NCI-H146 (cell line): Measurements from ENCODE around the gene HNRNPR.
"Not testable (repeated sequence)": the region's sequence is repeated elsewhere in the genome, so short reads cannot be mapped to it uniquely, and the experiment has no call there.

Experiments
- DNase-seq: peaks from one replicate; lab custom pipeline; 2025; lab: John Stamatoyannopoulos, UW

The HNRNPR gene

DNA sequence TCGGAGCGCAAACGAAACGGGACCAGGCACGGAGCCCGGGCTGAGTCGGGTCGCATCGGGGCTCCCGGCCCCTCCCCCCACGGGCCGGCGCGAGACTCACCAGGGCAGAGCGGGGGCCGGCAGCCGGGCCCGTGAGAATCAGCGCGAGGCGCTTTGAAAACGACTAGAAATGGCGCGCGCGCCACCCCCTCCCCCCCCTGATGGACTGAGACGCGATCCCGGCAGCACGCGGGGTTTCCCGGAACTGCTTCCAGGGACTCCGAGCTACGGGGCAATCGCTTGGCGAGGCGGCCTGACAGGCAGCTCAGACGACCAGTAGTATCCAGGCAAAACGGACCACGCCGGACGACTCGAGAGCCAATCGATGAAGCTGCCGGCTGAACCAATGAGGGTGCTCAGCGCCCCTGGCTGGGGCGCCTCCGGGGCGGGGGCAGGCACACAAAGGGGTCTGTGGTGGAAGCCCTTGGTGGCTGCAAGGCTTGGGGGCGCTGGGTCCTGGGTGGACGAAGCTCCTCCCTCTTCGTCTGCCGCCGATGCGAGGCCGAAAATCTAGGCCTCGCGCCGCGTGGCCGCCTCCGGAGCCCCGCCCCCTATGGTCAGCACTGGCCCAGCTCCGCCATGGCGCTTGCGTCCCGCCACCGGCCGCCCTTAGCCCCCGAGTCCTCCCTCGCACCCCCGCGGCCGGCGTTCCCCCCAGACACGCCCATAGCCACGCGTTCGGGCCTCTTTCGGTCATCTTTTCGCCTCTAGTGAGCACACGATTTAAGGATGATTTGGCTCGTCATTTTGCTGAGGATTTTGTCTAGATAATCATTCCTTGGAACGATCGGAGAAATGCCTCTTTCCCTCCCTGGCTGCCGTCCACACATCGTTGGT, at the start of gene HNRNPR:
HNRNPR (minus strand) TSS at position 174 of the 876 bp plus-strand sequence. CDS start 3,276 bp downstream, outside the sequence.
- DNase-seq, result peak; percentile 99

DNA sequence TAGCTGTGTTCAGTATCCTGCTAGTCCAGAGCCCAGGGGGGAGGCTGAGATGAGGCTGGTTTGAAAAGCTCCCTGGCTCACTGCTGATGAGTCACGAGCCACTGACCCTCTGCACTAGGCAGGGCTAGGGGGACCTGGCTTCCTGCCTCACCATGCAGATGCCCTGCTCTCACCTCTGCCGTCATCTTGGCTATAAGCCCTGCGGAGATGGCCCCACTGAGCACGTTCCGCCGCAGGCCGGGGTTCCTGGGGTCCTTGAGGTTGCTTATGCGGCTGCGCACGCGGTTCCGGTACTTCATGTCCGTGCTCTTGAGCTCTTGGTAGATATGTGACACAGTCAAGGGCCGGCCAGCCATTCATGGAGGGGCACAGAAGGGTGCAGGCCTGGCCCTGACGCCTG, 49.6 kb upstream of the HNRNPR start:
- no peak for DNase-seq

DNA sequence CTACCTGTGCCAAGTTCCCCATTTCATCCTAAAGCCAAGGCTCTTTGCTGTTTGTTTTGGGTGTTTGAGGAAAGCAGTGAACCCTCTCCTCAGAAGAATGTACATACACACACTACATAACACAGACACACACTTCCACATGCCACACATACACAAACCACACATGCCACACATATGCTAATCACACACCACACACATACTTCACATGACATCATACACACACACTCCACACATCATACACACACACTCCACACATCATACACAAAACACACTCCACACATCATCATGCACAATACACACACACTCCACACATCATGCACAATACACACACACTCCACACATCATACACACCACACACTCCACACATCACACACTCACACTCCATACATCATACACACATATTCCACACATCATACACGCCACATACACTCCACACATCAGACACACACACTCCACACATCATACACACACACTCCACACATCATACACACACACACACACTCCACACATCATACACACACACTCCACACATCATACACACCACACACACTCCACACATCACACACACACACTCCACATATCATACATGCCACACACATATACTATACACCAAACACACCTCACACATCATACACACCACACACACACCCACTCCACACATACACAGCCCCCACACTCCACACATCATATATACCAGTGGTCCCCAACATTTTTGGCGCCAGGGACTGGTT, 48.2 kb upstream of the HNRNPR start:
- DNase-seq, result no peak

DNA sequence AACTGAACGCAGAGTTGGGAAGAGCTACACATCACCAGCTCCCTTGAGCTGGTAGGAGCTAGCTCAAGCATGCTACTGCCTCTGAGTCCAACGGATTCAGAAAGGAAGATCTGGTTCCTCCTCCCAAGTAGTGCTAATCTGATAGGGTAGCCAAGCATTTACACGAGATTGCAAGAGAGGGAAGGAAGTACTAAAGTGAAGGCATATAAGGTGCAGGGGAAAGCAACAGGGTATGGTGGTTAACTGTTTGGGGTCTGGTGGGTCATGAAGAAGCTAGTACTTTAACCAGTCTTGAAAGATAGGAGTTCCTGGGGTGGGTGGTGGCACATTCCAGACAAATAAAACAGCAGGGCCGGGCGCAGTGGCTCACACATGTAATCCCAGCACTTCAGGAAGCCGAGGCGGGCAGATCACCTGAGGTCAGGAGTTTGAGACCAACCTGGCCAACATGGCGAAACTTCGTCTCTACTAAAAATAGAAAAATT, 45.8 kb upstream of the HNRNPR start:
- DNase-seq, result no peak

DNA sequence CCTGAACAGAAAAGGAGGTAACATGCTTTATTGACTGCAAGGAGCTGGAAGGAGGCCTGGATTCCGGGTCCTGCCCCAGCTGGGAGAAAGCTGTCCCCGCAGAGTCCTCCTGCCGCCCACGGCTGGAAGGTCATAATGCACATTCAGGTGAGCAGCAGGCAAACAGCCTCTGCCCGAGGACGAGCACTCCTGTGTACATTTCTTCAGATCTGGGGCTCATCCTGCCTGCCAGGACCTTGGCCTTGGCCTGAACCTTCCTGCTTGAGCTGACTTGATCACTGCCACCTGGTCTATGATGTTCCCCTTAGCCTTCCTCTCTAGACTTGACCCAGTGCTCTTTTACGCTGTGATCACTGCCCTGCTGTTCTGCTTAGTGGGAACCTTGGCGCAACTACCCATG, 43.4 kb upstream of the HNRNPR start:
- no peak for DNase-seq

DNA sequence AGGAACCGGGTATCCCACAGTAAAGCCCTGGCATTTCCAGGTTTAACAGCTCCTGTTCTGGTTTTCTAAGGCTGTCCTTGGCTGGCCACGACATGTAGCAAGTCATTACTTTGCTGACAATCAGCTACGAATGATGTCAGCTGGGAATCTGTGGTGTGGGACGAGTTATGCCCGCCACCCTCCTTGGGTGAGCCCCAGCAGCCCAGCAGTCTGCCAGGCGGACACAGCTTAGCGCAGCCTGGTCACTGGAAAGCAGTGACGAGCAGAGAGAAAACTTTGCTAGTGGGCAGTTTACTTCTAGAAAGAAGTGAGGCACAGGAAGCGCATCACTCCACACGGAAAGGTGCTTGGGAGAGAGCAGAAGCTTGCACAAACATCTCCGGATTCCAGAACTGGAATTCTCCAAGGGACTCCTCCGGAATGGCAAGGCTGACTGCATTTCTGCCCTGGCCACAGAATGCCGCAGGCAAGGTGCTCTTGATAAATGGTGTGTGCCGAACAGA, 41.1 kb upstream of the HNRNPR start:
- no peak for DNase-seq

DNA sequence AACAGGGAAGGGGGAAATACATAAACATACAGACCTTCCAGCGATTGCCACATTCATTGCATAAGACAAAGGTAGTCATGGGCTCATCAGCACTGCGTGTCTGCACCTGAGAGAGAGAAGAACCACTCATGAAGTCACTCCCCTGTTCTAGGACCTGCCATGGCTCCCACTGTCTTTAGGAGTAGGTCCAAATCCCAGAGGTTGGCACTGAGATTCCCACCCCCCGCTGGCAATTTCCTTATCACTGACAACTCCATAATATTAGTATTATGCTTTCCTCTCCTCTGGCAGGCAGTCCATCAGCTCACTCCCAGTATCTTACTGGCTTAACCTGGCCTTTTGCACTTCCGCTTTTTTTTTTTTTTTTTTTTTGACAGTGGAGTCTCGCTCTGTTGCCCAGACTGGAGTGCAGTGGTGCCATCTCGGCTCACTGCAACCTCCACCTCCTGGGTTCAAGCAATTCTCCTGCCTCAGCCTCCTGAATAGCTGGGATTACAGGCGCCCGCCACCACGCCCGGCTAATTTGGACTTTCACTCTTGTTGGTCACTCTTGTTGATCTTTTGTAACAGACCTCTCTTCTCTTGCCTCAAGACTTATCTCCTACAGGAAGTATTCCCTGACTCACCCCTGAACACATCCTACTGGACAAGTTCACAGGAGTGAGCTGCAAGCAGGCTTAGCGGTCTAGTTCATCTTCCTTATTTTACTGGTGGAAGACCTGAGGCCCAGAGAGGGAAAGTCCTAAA, 40.4 kb upstream of the HNRNPR start:
- no peak for DNase-seq

DNA sequence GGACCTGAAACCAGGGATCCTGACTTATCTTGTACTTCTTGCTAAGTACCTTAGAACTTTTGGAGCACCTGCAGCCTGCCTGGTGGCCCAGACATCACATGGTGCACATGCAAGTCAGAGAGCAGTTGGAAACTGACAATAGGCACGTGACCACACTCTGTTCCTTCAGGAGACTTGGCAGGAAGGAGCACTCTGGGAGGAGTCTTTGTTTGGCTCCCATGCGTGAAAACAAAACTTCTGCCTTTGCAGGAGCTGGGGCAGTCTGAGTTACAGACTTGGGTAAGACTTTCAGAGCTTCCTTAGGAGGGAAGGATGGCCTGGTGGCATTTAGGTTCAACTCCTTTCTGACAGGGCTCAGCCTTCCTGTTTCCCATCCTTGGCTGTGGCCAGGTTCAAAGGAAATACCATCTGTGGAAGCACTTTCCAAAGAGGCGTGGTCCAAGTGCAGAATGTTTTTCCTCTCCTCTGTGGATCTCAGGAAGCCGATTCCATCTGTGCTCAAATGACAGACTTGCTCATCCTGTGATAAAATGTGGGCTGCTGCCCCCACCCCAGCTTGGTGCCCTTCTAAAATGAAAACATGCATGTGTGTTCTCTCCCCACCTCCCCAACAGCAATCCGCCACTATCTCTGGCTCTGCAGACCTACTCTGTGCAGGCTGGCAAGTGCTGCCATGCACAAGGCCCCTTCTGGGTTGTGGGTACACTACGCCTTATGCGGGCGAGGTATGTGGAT, 39.7 kb upstream of the HNRNPR start:
- no peak for DNase-seq

- DNase-seq, result no peak
Measured at GRCh38 chr1:23381233-23381885, 37.3 kb upstream of the HNRNPR start.

- no peak for DNase-seq
Measured at GRCh38 chr1:23380719-23381118, 36.6 kb upstream of the HNRNPR start.

DNA sequence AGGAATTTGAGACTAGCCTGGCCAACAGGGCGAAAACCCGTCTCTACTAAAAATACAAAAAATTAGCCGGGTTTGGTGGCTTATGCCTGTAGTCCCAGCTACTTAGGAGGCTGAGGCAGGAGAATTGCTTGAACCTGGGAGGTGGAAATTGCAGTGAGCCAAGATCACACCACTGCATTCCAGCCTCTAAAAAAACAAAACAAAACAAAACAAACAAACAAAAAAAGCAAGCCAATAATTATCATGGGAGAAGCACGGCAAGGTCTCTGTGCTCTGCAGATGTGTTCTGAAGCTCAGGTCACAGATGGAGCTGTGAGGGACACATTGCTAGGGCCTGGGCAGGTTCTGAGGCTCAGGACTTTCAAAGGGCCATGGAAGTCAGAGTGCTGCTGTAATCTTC, 36.2 kb upstream of the HNRNPR start:
- DNase-seq, result not testable (repeated sequence)

GRCh38 chr1:23376890-23377811, 33.1 kb upstream of the HNRNPR start:
- DNase-seq, result peak; percentile 88

DNA sequence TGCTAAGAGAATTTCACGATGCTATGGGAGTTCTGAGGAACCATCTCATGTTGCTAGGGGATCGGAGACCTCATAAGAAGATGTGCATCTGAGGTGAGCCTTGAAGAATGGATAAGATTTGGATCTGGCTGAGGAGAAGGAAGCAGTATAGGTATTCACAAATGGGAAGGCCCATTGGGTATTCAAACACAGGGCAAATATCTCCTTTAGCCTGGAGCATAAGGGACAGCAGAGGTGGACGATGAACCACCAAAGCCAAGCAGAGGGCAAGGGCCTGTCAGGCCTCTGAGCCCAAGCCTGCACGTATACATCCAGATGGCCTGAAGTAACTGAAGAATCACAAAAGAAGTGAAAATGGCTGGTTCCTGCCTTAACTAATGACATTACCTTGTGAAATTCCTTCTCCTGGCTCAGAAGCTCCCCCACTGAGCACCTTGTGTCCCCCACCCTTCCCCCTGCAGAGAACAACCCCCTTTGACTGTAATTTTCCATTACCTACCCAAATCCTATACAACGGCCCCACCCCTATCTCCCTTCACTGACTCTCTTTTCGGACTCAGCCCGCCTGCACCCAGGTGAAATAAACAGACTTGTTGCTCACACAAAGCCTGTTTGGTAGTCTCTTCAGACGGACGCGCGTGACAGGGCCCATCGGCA, 30.1 kb upstream of the HNRNPR start:
- DNase-seq, result not testable (repeated sequence)

GRCh38 chr1:23371987-23372880, 28.1 kb upstream of the HNRNPR start:
- DNase-seq, result no peak

GRCh38 chr1:23370709-23371584, 26.9 kb upstream of the HNRNPR start:
- DNase-seq, result no peak

GRCh38 chr1:23370330-23370708, 26.2 kb upstream of the HNRNPR start:
- DNase-seq, result no peak

DNA sequence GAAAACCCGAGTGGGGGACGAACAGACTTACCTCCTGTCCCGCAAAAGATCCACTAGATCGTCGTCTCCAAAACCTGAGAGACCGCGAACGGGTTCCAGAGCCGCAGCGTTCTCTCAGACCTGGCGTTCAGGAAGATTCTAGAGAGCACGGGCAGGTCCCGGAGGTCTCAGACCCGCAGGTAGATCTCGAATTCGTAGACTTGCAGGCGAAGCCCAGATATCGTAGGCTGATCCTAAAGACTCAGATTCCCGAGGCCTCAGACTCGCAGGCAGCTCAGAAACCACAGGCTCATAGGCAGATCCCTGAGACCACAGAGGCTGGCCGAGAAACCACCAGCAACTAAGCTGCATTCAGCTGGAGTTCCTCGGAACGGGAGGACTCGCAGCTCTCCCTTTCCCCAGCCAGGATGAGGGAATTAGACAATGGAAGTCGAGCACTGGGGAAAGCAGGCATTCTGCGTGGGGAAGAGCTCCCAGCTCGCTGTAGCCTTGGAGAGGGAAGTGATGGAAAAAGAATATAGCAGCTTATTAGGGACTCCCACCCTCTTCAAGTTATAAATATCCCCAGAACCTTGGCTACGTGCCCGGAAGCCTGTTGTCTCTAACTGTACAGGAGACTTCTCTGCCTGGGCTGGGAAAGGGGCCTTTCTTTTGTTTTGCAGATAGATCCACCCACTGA, 25.4 kb upstream of the HNRNPR start, which contains the start of gene ZNF436:
ZNF436 (minus strand) TSS at position 502 of the 679 bp plus-strand sequence. CDS start 1,831 bp downstream, outside the sequence.
- peak; percentile 78 for DNase-seq
